T-helper 17 cell (primary cell): Measurements from ENCODE around the gene KRT7. TPM values are rescaled to one million over a fixed set of nuclear protein-coding genes. Genes with fewer than 3 reads are reported as not detected.

ENCODE experiments used
- ATAC-seq: fragments of 150-1000 bp; cut with Tn5 transposase; 2 replicates; pipeline ENCODE4 v1.10.0; 2021; ENCODE audit warnings: mild to moderate bottlenecking, moderate library complexity
- DNase-seq, 3 donors: peaks; one replicate each; pipeline versions ENCODE4 v3.0.0 to v3.0.0-alpha.2; 2020 to 2021
- H3K9me3 ChIP-seq: one replicate; pipeline ENCODE4 v1.7.0; 2013; ENCODE audit warnings: low read length, mild to moderate bottlenecking; ENCODE audit not compliant: control insufficient read depth, poor library complexity, severe bottlenecking
- H3K27ac Mint-ChIP-seq: one replicate; pipeline ENCODE4 v1.8.0; 2022; ENCODE audit warnings: mild to moderate bottlenecking, moderate library complexity, mixed read lengths
- H3K27me3 Mint-ChIP-seq: one replicate; pipeline ENCODE4 v1.8.0; 2022; ENCODE audit warnings: mixed read lengths
- H3K36me3 Mint-ChIP-seq: one replicate; pipeline ENCODE4 v1.8.0; 2022; ENCODE audit warnings: low read depth, mixed read lengths
- H3K4me1 Mint-ChIP-seq: one replicate; pipeline ENCODE4 v1.8.0; 2022; ENCODE audit warnings: mild to moderate bottlenecking, mixed read lengths
- H3K4me3 Mint-ChIP-seq: one replicate; pipeline ENCODE4 v1.8.0; 2022; ENCODE audit warnings: mild to moderate bottlenecking, moderate library complexity, mixed read lengths
- total RNA-seq, 4 donors: library from RNA in 2 of 4; stranded (reverse) in 2 of 4; gene quantifications; one replicate each; pipeline ENCODE4 v1.2.3 and lab custom pipeline; 2022 to 2026

The KRT7 gene
- total RNA-seq, 2 donors from 2014 or later: 0.70 TPM; not detected in 1

DNA sequence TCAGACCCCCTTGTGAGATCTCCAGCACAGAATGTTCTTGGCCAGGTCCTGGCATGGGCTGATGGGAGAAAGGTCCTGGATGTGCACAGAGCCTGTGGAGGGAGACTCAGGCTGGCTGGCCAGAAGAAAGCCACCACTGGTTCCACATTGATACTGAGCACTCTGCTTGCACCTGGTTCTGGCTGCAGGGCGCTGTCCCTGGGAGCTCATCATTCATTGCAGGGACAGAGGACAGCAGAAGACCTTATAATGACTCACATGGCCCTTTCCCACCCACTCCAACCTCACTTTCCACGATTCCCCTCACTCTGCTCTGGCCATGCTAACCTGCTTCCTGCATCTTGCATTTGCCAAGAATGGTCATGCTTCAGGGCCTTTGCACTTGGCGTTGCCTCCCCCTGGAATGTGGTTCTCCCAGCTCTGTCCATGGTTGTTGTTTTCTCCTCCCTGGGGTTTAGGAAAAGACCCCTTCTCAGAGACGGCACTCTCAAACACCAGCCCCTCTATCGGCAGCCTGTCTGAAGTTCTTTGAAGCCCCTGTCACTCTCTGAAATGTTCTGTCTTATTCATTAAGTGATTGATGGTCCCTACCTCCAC is 10.3 kb downstream of the KRT7 start:
- Mint-ChIP-seq H3K27ac (peak overlapping the region; percentile 86), H3K4me3 (peak overlapping the region; percentile 83), H3K36me3 (no peaks in the 10 kb centered on the region), H3K4me1 (peaks cover 32% of the 10 kb centered on the region), H3K27me3 (peaks cover 14% of the 10 kb centered on the region)
- no peaks in the 10 kb centered on the region for H3K9me3 ChIP-seq
- ATAC-seq (no peak), DNase-seq (no peak)

DNA sequence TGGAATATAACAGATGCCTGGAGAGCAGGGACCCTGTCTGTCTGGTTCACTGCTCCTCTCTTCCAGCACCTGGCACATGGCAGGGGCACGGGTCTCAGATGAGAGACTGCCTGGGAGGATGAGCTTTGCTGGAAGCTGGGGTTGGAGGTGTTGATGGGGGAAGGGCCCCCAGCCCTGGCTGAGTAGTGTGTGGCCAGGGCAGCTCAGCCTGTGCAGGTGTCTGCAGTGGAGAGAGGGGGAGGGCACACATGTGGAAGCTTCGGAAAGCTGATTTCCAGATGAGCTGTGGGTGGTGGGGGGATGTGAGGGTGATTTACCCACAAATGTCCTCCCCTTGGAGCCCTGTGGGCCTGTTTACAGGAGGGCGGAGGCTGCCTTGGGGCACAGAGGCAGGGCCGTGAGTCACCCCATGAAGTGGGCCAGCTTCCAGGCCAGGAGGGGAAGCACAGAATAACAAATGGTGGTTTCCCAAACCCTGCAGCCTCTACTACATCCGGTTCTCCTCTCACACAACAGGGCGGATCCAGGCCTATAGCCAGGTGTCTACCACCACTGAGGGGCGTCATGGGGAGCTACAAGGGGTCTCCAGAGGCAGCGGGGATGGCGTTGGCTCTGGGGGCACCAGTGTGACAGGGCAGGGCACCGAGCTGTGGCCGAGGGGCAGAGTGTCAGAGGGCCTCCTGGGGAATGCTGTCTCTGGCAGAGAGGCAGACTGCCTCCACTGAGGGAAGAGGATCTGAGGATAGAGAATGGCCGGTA is 11.0 kb downstream of the KRT7 start:
- peak overlapping the region; percentile 83 for H3K4me3 Mint-ChIP-seq
- H3K36me3 Mint-ChIP-seq: no peaks in the 10 kb centered on the region
- ATAC-seq (peak; percentile 98), DNase-seq (peak; percentile 31 to 54 (median 35))
- no peaks in the 10 kb centered on the region for H3K9me3 ChIP-seq
- H3K4me1 Mint-ChIP-seq: peaks cover 32% of the 10 kb centered on the region
- peaks cover 14% of the 10 kb centered on the region for H3K27me3 Mint-ChIP-seq
- H3K27ac Mint-ChIP-seq: peak overlapping the region; percentile 86

DNA sequence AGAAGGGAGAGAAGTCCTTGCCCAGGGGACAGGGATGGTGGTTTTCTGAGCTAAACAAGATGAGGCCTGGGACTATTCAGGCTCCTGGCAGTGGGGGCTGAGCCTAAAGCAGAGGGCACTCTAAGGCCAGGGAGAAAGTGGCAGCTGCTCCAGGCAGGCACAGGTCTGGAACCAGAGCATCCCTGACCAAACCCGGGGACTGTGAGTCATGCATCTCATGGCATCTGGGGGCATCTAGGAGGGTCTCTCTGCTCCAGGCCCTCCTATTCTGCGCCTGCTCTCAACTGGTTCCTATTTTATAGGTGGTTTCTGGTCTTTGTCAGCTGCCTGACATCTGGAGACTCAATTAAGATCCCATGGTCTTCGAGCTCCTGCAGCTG is 11.6 kb downstream of the KRT7 start:
- Mint-ChIP-seq H3K36me3 (no peaks in the 10 kb centered on the region), H3K27ac (peak overlapping the region; percentile 86), H3K4me1 (peaks cover 36% of the 10 kb centered on the region), H3K27me3 (peaks cover 18% of the 10 kb centered on the region), H3K4me3 (peak overlapping the region; percentile 83)
- no peaks in the 10 kb centered on the region for H3K9me3 ChIP-seq
- no peak for ATAC-seq
- DNase-seq: no peak

GRCh38 chr12:52245259-52245961 is 12.4 kb downstream of the KRT7 start:
- peak overlapping the region; percentile 86 for H3K27ac Mint-ChIP-seq
- no peaks in the 10 kb centered on the region for H3K36me3 Mint-ChIP-seq
- H3K4me1 Mint-ChIP-seq: peaks cover 41% of the 10 kb centered on the region
- ATAC-seq (no peak), DNase-seq (no peak)
- H3K4me3 Mint-ChIP-seq: no peak overlapping the region
- H3K27me3 Mint-ChIP-seq: peaks cover 24% of the 10 kb centered on the region
- H3K9me3 ChIP-seq: no peaks in the 10 kb centered on the region

GRCh38 chr12:52245962-52246569 is 13.0 kb downstream of the KRT7 start:
- DNase-seq (no peak), ATAC-seq (no peak)
- Mint-ChIP-seq H3K27ac (peak overlapping the region; percentile 86), H3K4me3 (peak overlapping the region; percentile 21), H3K36me3 (no peaks in the 10 kb centered on the region), H3K4me1 (peaks cover 44% of the 10 kb centered on the region), H3K27me3 (peaks cover 24% of the 10 kb centered on the region)
- H3K9me3 ChIP-seq: no peaks in the 10 kb centered on the region

DNA sequence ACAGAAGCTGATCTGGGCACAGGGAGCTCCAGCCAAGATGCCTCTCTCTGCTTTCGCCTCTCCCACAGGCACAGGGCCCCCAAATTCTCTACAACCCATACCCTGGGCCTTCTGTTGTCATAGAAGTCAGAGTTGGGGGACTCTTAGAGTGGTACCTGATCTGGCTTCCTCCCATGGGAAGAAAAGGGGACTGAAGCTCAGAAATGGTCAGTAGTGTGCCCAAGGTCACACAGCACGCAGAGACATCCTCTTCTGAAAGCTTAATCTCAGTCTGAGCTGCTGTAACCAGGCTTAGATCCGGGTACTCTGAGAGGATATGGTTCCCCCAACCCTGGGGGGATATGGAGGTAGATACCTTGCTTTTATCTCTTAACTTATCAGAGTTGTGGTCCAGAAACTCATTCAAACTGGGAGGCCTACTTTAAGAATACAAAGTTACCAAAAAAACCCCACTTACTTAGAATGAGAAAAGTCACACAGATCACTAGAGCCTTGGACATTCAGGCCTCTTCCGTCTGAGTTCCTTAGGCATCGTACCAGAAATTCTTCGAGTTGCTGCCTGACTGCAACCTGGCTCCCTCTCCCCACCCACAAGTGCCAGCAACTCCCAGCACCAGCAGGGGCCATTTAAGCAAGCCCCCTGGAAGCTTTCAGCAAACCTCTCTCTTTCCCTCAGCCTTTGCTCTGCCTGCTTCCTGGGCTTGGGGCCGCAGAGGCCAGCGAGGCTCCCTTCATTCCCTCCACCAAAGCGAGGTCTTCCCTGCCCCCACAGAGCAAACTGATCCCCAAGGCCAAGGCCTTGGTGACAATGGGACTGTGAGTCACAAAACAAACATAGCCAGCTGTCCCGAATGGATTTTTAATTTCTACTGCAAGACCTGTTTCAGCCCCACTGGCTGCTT is 13.9 kb downstream of the KRT7 start:
- H3K9me3 ChIP-seq: no peaks in the 10 kb centered on the region
- peak overlapping the region; percentile 86 for H3K27ac Mint-ChIP-seq
- H3K4me3 Mint-ChIP-seq: peak overlapping the region; percentile 43
- DNase-seq (no peak), ATAC-seq (no peak)
- no peaks in the 10 kb centered on the region for H3K36me3 Mint-ChIP-seq
- H3K4me1 Mint-ChIP-seq: peaks cover 52% of the 10 kb centered on the region
- peaks cover 24% of the 10 kb centered on the region for H3K27me3 Mint-ChIP-seq

GRCh38 chr12:52247622-52248540 is 14.8 kb downstream of the KRT7 start:
- H3K9me3 ChIP-seq: no peaks in the 10 kb centered on the region
- Mint-ChIP-seq H3K4me1 (peaks cover 51% of the 10 kb centered on the region), H3K27me3 (peaks cover 24% of the 10 kb centered on the region), H3K27ac (peak overlapping the region; percentile 86), H3K4me3 (no peak overlapping the region), H3K36me3 (no peaks in the 10 kb centered on the region)
- DNase-seq (no peak), ATAC-seq (no peak)

DNA sequence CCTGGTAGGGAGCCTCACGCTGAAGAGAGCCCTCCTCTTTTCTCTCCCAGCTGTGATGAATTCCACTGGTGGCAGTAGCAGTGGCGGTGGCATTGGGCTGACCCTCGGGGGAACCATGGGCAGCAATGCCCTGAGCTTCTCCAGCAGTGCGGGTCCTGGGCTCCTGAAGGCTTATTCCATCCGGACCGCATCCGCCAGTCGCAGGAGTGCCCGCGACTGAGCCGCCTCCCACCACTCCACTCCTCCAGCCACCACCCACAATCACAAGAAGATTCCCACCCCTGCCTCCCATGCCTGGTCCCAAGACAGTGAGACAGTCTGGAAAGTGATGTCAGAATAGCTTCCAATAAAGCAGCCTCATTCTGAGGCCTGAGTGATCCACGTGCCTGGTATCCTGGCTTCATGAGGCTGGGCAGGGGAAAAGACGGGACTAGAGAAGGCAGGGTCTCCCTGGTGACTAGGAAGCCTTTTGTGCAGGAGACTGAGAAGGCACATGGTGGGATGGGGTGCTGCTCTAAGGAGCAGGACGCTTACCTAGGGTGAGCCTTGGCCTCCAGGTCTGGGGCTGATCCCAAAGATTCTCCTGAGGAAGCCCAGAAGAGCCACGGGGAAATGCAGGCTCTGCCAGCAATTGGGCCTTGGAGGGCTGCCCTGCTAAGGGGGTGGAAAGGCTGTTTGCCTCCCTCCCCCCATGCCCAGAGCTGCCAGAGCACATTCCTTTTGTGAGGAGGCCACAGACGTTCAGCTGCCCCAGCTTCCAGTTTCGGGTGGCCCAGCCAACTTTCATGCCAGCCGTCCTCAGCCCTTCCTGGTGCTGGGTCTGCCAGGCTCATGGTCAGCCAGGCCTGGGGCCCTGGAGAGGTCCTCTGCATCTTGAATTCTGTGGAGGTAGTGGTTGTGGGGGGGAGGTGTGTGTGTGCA is 15.8 kb downstream of the KRT7 start:
- ATAC-seq (no peak), DNase-seq (no peak)
- Mint-ChIP-seq H3K4me1 (peaks cover 47% of the 10 kb centered on the region), H3K27ac (peak overlapping the region; percentile 75), H3K4me3 (no peak overlapping the region), H3K27me3 (peaks cover 21% of the 10 kb centered on the region), H3K36me3 (no peaks in the 10 kb centered on the region)
- no peaks in the 10 kb centered on the region for H3K9me3 ChIP-seq

DNA sequence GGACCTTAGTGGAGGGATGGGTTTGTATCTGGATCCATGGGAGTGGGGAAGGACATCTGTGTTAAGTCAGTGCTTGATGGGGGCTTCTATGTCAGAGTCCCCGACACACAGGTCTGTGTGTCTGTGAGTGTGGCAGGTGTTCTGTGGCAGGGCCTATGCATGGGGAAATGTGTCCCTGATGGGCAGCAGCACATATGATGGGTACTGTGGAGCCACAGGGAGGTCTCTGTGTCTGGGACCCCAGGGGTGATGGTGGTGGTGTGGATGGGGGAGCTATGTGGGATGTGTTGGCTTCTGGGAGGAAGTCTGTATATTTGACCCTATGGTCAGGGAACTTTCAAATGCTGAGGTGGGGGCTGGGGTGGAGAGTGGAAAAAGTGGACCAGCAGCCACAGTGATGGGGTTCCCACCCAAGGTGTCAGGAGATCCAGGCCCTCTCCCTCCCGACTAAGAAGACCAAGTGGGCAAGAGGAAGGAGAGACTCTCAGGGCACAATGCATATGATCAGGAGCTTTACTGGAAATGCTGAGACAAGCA is 16.5 kb downstream of the KRT7 start:
- H3K9me3 ChIP-seq: no peaks in the 10 kb centered on the region
- H3K36me3 Mint-ChIP-seq: no peaks in the 10 kb centered on the region
- peak overlapping the region; percentile 50 for H3K4me3 Mint-ChIP-seq
- peaks cover 39% of the 10 kb centered on the region for H3K4me1 Mint-ChIP-seq
- H3K27me3 Mint-ChIP-seq: peaks cover 23% of the 10 kb centered on the region
- peak overlapping the region; percentile 75 for H3K27ac Mint-ChIP-seq
- no peak for DNase-seq
- ATAC-seq: no peak

DNA sequence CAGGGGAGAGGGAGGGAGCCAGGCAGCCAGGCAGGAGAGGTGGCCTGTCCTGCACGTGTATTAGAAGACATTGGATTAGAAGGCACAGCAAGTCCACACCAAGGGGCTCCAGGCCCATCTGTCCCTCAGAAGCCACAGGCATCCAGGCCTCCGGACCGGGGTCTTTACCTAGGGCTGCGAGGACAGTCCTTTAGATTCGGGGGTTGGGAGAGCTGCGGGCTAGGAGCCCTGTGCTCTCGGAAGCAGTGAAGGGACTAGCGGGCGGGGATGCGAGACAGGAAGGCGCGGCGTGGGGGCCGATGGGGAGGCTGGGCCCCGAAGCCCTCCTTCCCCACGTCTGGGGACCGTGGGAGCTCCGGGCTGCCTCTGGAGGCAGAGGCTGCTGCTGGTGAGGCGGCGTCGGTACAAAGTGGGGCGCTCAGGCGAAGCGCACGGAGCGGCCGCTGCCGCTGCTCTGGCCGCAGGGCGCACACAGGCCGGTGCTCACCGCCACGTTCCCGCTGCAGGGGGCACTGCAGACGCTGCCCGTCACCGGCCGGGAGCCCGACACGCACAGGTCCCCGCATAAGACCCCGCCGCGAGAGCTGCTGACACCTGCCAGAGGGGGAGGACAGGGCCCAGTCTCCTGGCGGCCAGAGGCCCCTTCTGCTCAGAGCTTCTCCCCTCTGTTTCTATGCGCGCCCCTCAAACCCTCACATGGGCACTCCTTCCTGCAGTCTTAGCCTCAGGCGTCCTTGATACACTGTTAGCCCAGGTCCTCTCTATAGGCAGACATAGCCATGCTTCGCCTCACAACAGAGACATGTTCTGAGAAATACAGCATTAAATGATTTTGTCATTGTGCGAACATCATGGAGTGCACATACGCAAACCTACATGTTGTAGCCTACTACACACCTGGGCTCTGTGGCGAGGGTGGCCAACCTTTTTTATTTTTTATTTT is 17.3 kb downstream of the KRT7 start:
- peaks cover 37% of the 10 kb centered on the region for H3K4me1 Mint-ChIP-seq
- no peaks in the 10 kb centered on the region for H3K36me3 Mint-ChIP-seq
- ATAC-seq: no peak
- no peak for DNase-seq
- H3K4me3 Mint-ChIP-seq: peak overlapping the region; percentile 65
- H3K27ac Mint-ChIP-seq: peak overlapping the region; percentile 75
- H3K9me3 ChIP-seq: no peaks in the 10 kb centered on the region
- H3K27me3 Mint-ChIP-seq: peaks cover 29% of the 10 kb centered on the region
